AG09319 (cell line): ENCODE results near the gene SCGB2A2.

Source experiments
- DNase-seq: peaks from one replicate; pipeline ENCODE4 v3.0.0-alpha.2; 2010; ENCODE audit warnings: low read depth; ENCODE audit errors: extremely low read depth
- TF ChIP-seq, protein P1 (sequence below): IDR thresholded peaks from 2 replicates; pipeline ENCODE4 v1.5.1; 2011; ENCODE audit warnings: low read depth, mild to moderate bottlenecking, inconsistent platforms, low read length, moderate library complexity

SCGB2A2 gene

DNA sequence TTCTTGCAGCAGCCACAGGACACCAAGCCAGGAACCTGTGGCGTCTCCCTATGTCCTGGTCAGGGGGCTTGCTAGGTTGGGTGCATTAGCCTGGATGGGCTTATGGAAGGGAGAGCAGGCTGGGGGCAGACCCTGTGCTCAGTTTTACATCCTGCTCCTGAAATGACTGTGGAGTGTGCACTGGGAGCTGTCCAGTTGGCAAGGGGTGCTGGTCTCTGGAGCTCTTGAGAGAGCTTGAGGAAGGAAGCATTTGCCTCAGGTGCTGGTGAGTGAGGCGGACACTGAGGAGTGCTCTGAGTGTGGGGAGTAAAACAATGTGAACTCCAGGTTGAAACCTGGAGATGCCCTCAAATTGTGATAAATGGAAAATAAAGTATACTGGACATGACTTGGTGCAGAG is 25.5 kb downstream of the SCGB2A2 start:
- no peak for DNase-seq
- TF ChIP-seq, protein P1, sequence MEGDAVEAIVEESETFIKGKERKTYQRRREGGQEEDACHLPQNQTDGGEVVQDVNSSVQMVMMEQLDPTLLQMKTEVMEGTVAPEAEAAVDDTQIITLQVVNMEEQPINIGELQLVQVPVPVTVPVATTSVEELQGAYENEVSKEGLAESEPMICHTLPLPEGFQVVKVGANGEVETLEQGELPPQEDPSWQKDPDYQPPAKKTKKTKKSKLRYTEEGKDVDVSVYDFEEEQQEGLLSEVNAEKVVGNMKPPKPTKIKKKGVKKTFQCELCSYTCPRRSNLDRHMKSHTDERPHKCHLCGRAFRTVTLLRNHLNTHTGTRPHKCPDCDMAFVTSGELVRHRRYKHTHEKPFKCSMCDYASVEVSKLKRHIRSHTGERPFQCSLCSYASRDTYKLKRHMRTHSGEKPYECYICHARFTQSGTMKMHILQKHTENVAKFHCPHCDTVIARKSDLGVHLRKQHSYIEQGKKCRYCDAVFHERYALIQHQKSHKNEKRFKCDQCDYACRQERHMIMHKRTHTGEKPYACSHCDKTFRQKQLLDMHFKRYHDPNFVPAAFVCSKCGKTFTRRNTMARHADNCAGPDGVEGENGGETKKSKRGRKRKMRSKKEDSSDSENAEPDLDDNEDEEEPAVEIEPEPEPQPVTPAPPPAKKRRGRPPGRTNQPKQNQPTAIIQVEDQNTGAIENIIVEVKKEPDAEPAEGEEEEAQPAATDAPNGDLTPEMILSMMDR = no peak

DNA sequence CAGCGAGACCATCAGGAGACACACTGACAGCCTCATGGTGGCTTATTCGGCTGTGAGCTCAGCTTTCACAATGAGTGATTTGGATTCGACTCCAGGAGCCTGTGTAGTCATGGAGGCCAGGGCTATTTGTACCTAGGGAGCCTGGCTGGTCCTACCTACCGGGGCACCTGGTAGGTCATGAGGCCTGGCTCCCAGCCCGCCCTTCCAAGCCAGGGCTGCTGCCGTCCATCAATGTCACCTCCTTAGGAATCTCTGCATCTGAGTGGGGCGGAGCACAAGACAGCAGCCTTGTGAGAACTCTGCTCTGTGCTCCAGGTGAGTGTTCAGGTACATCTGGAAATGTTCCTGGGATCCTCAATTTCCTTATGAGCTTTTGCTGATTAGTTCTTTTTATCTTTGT is 29.0 kb downstream of the SCGB2A2 start, which contains the start of gene SCGB1D4:
SCGB1D4 (minus strand) TSS at position 101 of the 400 bp plus-strand sequence; CDS start at position 36, 65 bp downstream.
- no peak for DNase-seq
- TF ChIP-seq, protein P1 = no peak

DNA sequence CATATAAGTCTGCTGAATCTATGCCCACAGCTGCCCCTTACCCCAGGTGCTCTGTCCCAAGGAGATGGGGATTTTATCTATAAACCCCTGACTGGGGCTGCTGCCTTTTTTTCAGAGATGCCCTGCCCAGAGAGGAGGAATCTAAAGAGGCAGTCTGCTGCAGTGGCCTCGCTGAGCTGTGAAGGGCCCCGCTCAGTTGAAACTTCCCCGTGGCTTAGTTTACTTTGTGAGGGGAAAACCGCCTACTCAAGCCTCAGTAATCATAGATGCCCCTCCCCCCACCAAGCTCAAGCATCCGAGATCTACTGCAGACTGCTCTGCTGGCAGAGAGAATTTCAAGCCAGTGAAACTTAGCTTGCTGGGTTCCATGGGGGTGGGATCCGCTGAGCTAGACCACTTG is 36.3 kb downstream of the SCGB2A2 start:
- DNase-seq = no peak
- TF ChIP-seq, protein P1 = no peak

DNA sequence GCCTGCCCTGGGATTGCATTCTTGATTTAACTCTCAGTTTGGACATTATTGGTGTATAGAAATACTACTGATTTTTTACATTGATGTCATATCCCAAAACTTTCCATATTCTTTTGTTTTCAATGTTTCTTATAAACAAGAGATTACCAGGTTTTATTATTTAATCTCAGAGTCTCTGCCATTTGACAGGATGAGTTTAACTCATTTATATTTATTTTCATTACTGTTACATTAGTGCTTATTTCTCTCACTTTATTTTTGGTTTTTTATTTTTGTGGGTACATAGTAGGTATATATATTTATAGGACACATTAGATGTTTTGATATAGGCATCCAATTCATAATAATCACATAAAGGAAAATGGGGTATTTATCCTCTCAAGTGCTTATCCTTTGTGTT is 38.0 kb downstream of the SCGB2A2 start:
- DNase-seq = no peak

DNA sequence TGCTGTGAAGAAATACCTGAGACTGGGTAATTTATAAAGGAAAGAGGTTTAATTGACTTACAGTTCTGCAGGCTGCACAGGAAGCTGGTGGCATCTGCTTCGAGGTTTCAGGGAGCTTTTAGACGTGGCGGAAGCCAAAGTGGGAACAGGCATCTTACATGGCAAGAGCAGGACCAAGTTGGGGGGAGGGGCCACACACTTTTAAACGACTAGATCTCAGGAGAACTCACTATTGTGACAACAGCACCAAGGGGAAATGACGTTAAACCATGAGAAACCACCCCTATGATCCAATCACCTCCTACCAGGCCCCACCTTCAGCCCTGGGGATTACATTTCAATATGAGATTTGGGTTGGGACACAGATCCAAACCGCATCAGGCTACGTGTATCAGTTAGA is 40.0 kb downstream of the SCGB2A2 start:
- TF ChIP-seq, protein P1 = no peak
- DNase-seq = no peak

More for the DNA sequence above, 38.0 kb downstream of the SCGB2A2 start:
- TF ChIP-seq, protein P1 = no peak

DNA sequence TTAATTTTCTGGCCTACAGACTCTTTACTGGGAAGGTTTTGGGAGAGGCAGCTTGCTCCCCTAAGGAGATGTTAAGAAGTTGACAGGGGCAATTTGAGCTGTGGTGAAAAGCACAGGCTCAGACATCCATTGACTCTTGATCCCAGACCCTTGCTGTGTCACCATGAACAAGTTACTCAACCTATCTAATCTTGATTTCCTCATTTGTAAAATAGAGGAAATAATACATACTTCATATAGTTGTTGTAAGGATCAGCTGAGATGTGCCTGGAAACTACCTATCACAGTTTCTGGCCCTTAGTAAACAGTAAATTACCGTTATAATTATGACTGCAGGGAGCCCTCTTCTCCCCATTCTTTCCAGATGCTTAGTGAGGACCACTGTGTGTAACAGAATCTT is 45.5 kb downstream of the SCGB2A2 start:
- no peak for DNase-seq
- TF ChIP-seq, protein P1 = no peak

DNA sequence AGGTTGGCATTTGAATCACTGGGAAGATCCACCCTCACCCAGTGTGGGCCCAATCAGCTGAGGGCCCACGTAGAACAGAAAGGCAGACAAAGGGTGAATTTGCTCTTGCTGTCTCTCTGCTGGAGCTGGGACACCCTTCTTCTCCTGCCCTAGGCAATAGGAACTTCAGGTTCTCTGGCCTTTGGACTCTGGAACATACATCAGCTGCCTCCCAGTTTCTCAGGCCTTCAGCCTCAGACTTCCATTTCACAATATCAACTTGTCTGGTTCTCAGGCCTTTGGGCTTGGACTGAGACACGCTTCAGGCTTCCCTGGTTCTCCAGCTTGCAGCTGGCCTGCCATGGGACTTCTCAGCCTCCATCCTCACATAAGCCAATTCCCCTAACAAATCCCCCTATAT is 52.6 kb downstream of the SCGB2A2 start:
- TF ChIP-seq, protein P1 = no peak
- no peak for DNase-seq
